ENCODE measurements around the gene FOXD3. TPM values are rescaled to one million over a fixed set of nuclear protein-coding genes. Genes with fewer than 3 reads are reported as not detected.

FOXD3 gene
- total RNA-seq, 2 experiments from 2014 or later: not detected

GRCh38 chr1:63359561-63359960 lies 37.2 kb downstream of the FOXD3 start:
- no peak overlapping the region for H3K4me3 Mint-ChIP-seq
- H3K27ac Mint-ChIP-seq: no peak overlapping the region
- H3K36me3 Mint-ChIP-seq (ENCODE audit: low read depth): no peaks in the 10 kb centered on the region
- DNase-seq: no peak
- peaks cover 21% of the 10 kb centered on the region for H3K27me3 Mint-ChIP-seq
- no peak for ATAC-seq
- no peaks in the 10 kb centered on the region for H3K9me3 Mint-ChIP-seq
- ChIA-PET CTCF (interaction anchor here (1.0 kb wide), 1 partner anchor 32 kb away, joined by 3 read pairs; no protein-coding TSS in a partner anchor), POLR2A (interaction anchor here (1.6 kb wide), 1 partner anchor 10 kb away, joined by 3 read pairs; no protein-coding TSS in a partner anchor)
- no peak for TF ChIP-seq CTCF (IDR thresholded peaks at IDR 0.05)
- intact Hi-C loops (cut with micrococcal nuclease): no loop called here
- H3K4me1 Mint-ChIP-seq (ENCODE audit: low read depth): no peaks in the 10 kb centered on the region

GRCh38 chr1:63362073-63362472 lies 39.7 kb downstream of the FOXD3 start:
- intact Hi-C loops (cut with micrococcal nuclease): no loop called here
- ChIA-PET POLR2A (no interaction called here), CTCF (no interaction called here)
- ATAC-seq (no peak), DNase-seq (no peak)
- H3K9me3 Mint-ChIP-seq: no peaks in the 10 kb centered on the region
- H3K36me3 Mint-ChIP-seq (ENCODE audit: low read depth): no peaks in the 10 kb centered on the region
- TF ChIP-seq CTCF (IDR thresholded peaks at IDR 0.05): no peak
- H3K4me3 Mint-ChIP-seq: no peak overlapping the region
- no peak overlapping the region for H3K27ac Mint-ChIP-seq
- H3K4me1 Mint-ChIP-seq (ENCODE audit: low read depth): peaks cover 7% of the 10 kb centered on the region
- H3K27me3 Mint-ChIP-seq: peaks cover 13% of the 10 kb centered on the region

GRCh38 chr1:63362578-63362977 lies 40.2 kb downstream of the FOXD3 start:
- no peak for TF ChIP-seq CTCF (IDR thresholded peaks at IDR 0.05)
- Mint-ChIP-seq H3K27me3 (peaks cover 13% of the 10 kb centered on the region), H3K36me3 (ENCODE audit: low read depth) (no peaks in the 10 kb centered on the region), H3K4me3 (no peak overlapping the region), H3K9me3 (no peaks in the 10 kb centered on the region), H3K27ac (no peak overlapping the region), H3K4me1 (ENCODE audit: low read depth) (peaks cover 7% of the 10 kb centered on the region)
- POLR2A ChIA-PET: no interaction called here
- intact Hi-C loops (cut with micrococcal nuclease): no loop called here
- CTCF ChIA-PET: no interaction called here
- no peak for DNase-seq
- ATAC-seq: no peak

- no peak for TF ChIP-seq CTCF (IDR thresholded peaks at IDR 0.05)
- H3K9me3 Mint-ChIP-seq: no peaks in the 10 kb centered on the region
- intact Hi-C loops (cut with micrococcal nuclease): no loop called here
- no peak for ATAC-seq
- H3K27ac Mint-ChIP-seq: no peak overlapping the region
- ChIA-PET POLR2A (no interaction called here), CTCF (no interaction called here)
- no peak overlapping the region for H3K4me3 Mint-ChIP-seq
- DNase-seq: no peak
- peaks cover 7% of the 10 kb centered on the region for H3K4me1 Mint-ChIP-seq (ENCODE audit: low read depth)
- peaks cover 4% of the 10 kb centered on the region for H3K36me3 Mint-ChIP-seq (ENCODE audit: low read depth)
- H3K27me3 Mint-ChIP-seq: peaks cover 13% of the 10 kb centered on the region
These were observed 40.6 kb downstream of the FOXD3 start for GRCh38 chr1:63363014-63363413.

GRCh38 chr1:63366908-63367214 lies 44.5 kb downstream of the FOXD3 start:
- POLR2A ChIA-PET: no interaction called here
- no peak for ATAC-seq
- Mint-ChIP-seq H3K4me3 (peak overlapping the region; percentile 98), H3K4me1 (ENCODE audit: low read depth) (peaks cover 18% of the 10 kb centered on the region), H3K27me3 (peaks cover 7% of the 10 kb centered on the region), H3K36me3 (ENCODE audit: low read depth) (peaks cover 18% of the 10 kb centered on the region), H3K9me3 (no peaks in the 10 kb centered on the region), H3K27ac (peak overlapping the region; percentile 85)
- TF ChIP-seq CTCF (IDR thresholded peaks at IDR 0.05): no peak
- no peak for DNase-seq
- intact Hi-C loops (cut with micrococcal nuclease): no loop called here
- CTCF ChIA-PET: no interaction called here

Data from activated CD8-positive, alpha-beta T cell treated with anti-CD3 and anti-CD28 coated beads for 36 hours (primary cell).